ENCODE data around the gene BAG5.
A peak's percentile ranks its signal among the peaks of the same experiment; 100 is the strongest.
"Not testable (repeated sequence)": the region's sequence is repeated elsewhere in the genome, so short reads cannot be mapped to it uniquely, and the experiment has no call there.

Gene BAG5

DNA sequence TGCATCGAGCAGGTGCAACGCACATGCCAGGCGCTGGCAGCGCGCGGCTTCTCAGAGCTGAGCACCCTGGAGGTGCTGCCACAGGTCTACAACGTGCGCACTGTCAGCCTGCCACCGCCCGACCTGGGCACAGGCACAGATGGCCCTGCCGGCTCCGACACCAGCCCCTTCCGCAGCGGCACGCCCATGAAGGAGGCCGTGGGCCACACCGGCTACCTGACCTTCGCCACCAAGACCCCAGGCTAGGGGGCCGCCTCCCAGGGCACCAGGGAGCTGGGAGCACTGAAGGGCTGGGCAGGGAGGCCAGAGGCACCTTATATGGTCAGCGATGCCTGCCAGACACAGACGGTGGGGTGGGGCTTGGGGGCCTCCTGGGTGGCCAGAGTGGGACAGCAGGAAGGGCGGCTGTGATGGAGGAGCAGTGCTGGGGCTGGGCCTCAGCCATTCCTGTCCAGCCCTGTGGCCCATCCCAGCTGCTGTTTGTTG is 27.8 kb downstream of the BAG5 start:
- no peak for DNase-seq (ENCODE audit: low read depth, low spot score)

DNA sequence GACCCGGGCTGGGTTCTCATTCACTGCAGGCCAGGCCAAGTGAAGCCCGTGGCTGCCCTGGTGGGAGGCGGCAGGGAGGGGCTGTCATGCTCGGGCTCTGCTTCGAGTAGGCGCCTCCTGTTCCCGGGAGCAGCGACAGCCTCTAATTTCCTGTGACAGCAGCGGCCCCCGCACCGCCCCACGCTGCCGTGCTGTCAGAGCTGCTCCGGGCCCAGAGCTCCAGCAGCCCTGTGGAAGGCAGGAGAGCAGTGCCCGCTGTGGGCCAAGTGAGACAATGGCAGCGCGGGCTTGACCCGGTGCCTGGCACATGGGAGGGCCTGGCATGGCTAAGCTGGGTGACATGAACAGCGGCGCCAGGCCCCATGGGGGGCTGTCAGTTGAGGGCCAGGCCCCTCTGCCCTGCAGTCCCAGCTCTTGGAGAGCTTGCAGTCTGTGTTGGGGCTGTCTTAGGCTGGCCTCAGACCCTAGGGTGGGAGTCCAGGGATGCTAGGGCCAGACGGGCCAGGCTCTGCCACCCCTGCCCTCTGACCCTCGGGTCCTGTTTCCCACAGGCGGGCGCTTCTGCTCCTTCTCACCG is 28.4 kb downstream of the BAG5 start:
- DNase-seq (ENCODE audit: low read depth, low spot score) = no peak

DNA sequence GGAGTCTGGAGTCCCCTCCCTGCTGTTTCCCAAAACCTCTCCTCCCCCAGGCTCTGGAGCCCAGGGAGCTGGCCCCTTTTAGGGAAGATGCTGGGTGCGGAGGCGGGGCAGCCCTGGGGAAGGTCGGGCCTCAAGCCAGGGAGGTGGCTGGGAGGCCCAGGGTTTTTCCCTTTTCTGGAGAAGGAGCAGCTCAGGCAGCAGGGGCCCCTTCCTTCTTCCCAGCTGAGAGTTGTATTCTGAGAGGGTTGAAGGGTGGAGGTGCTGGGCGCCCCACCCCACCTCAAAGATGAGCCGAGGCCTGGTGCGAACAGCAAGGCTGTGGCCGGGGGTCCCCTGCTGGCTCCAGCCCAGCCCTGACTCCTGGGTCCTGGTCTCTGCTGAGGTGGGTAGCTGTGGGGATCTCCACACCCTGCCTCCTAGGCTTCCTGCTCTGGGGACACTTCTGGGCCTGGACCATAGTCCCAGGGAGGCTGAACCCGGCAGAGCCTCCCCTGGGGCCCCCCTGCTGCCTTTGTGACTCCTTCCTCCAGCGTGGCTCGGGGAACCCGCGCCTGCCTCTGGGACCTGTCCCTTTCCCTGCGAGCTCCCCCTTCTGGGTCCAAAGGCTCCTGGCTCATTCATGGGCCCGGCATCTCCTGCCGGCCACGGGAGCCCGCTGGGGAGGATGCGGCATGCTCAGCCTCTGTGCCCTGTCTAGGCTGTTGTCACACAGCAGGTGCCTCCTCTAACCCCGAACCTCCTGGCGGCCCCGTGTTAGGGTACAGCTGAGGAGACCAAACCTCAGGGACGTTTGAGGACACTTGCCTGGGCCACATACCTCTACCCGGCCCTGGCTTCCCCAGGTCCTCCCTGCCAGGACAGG is 29.1 kb downstream of the BAG5 start:
- no peak for DNase-seq (ENCODE audit: low read depth, low spot score)

- no peak for DNase-seq (ENCODE audit: low read depth, low spot score)
These were observed 30.0 kb downstream of the BAG5 start for GRCh38 chr14:103532216-103533136.

DNA sequence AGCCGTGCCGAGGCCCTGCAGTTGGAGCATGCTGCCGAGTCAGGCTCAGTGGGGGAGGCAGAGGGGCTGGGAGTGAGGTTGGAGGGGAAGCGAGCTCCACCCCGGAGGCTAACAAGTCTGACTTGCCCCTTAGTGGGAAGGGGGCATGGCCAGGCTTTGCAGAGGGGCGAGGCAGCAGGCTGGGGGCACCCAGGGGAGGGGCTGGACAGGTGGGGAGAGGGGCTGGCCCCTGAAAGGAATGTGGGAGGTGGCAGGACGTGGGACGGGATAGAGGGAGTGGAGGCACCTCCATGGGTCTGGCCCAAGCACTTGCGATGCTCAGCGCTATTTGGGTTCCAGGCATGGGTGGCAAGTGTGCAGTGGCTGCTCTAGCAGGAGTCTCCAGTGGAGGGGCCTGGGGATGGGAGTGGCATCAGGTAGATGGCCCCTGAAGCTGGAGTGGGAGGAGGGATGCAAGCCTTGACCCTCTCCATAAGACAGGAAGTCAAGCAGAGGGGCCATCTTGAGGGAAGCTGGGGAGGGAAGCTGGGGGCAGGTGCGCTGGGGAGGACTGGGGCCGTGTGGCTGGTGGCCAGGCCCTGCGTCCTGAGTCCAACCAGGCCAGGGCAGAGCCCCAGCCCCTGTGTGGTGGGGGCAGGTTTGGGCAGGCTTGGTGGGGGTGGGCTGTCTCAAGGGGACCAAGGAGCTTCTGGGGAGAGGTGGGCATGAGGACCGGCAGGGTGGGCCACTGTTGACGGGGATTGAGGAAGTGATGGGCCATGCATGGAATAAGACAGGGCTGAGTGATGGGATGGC is 30.8 kb downstream of the BAG5 start:
- DNase-seq (ENCODE audit: low read depth, low spot score) = no peak

GRCh38 chr14:103530831-103531230 is 31.6 kb downstream of the BAG5 start:
- DNase-seq (ENCODE audit: low read depth, low spot score) = no peak

- DNase-seq (ENCODE audit: low read depth, low spot score) = no peak
These were observed 32.1 kb downstream of the BAG5 start for GRCh38 chr14:103530390-103530789.

- DNase-seq (ENCODE audit: low read depth, low spot score) = no peak
These were observed 32.8 kb downstream of the BAG5 start for GRCh38 chr14:103529383-103530365.

GRCh38 chr14:103528587-103529382 is 33.7 kb downstream of the BAG5 start, which contains the start of gene TRMT61A:
Gene TRMT61A (plus strand): TSS chr14:103529196. CDS start chr14:103529979, 783 bp downstream.
- peak; percentile 46 for DNase-seq (ENCODE audit: low read depth, low spot score)

DNA sequence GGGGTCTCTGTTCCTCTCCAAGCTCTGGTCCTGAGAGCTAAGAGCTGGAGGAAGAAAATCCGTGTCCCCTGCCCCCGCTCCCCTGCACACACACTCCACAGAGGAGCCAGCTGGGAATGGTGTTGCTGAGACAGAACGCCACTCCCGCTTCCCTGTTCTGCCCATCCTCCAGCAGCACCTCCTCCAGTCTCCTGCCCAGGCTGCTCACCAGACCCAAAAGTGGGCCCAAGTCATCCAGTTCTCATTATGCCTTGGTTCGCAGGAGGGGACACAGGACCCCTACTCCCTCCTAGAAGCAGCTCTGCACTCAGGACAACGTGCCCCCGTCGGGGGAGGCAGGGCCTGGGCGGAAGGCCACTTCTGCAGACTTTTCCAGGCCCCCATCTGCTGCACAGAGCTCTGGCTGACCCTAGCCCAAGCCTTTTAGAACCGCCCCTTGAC is 34.3 kb downstream of the BAG5 start:
- no peak for DNase-seq (ENCODE audit: low read depth, low spot score)

DNA sequence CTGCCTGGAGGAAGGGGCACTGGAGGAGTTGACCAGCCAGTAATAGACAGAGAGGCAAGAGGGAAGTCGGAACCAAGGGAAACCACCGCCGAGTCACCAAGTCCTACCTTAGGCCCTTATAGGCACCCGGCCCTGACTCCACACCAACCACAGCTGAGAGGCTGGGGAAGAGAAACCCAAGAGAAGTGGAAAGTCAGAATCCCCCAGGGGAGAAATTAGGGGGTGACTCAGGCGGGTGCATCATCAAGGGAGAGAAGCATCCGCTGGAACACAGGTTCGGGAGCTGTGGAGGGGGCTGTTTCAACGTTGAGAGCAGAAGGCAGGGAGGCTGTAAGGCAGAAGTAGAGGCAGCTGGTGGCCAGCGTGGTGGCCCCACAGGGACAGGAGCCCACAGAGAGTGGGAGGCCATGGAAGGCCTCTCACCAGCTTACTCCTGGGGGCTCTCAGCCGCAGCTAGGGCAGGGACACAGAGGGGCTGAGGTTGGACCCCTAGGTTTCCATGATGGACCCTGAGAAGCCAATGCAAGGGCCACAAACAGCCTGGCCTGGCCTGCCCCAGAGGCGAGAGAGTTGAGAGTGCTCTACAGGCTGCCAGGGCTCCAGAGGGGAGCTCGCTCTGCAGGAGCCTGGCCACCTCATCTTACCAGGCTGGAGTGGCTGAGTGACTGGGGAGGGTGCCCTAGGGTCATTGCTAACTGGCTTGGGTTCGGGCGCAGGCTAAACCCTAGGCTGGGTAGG is 34.9 kb downstream of the BAG5 start:
- DNase-seq (ENCODE audit: low read depth, low spot score) = no peak

GRCh38 chr14:103526914-103527248 is 35.6 kb downstream of the BAG5 start:
- no peak for DNase-seq (ENCODE audit: low read depth, low spot score)

GRCh38 chr14:103526247-103526913 is 36.1 kb downstream of the BAG5 start:
- no peak for DNase-seq (ENCODE audit: low read depth, low spot score)

DNA sequence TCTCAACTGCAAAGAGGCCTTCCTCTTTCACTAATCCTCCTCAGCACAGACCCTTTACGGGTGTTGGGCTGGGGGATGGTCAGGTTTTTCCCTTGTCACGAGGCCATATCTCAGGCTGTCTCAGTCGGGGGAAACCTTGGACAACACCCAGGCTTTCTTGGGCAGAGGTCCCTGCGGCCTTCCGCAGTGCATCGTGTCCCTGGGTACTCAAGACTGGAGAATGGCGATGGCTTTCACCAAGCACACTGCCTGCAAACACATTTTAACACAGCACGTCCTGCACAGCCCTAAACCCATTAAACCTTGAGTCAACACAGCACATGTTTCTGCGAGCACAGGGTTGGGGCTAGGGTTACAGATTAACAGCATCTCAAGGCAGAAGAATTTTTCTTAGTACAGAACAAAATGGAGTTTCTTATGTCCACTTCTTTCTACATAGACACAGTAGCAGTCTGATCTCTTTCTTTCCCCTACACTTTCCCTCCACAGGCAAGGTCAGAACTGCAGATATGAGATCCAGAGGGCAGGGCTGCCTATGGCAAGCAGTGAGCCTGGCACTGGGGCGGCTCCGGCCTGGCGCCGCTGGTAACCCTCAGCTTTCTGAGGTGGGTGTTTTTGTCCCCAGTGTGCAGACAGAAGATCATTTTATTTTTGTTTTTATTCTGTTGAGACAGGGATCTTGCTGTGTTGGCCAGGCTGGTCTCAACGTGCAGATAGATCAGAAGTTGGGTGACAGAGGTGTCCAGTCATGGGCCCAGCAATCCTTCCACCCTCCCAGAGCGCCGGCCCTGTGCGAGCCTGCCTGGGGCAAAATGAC is 36.8 kb downstream of the BAG5 start:
- DNase-seq (ENCODE audit: low read depth, low spot score) = not testable (repeated sequence)

GRCh38 chr14:103524002-103524935 is 38.2 kb downstream of the BAG5 start:
- no peak for DNase-seq (ENCODE audit: low read depth, low spot score)

DNA sequence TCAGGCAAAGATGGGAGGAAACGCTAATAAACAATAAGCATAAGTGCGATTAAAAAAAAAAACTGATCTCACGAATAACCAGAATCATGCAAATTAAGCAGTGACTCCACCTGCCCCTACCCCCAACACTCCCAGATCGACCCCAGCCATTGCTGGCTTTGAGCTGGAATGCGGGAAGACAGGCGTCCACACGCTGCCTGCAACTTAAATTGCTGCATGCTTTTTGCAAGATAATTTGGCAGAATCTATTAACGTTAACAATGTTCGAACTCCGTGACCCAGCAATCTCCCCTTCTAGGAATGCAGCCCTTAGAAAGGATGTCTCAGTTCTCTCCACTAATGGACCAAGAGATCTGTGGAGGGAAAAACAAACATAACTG is 38.9 kb downstream of the BAG5 start:
- no peak for DNase-seq (ENCODE audit: low read depth, low spot score)

Measured in activated naive CD8-positive, alpha-beta T cell treated with anti-CD3 and anti-CD28 coated beads, Interleukin-2, amount 50 U/mL, for 16 hours (primary cell).